Liver (tissue), 3 donors: ENCODE data around the gene NINJ2.

ENCODE experiments used
- ATF3 ChIP-seq: IDR thresholded peaks from 2 replicates; pipeline ENCODE4 v1.6.1; 2016; ENCODE audit warnings: antibody characterized with exemption
- CTCF ChIP-seq: fragments of 150-350 bp; IDR thresholded peaks from 2 replicates; pipeline ENCODE4 v1.5.1; 2017; ENCODE audit warnings: improper control_type of control experiment, low read depth, low read length; ENCODE audit not compliant: missing input control
- MAX ChIP-seq: IDR thresholded peaks from 2 replicates; pipeline ENCODE4 v1.6.1; 2016; ENCODE audit warnings: antibody characterized with exemption
- NR2F2 ChIP-seq: IDR thresholded peaks from 2 replicates; pipeline ENCODE4 v1.6.1; 2016; ENCODE audit warnings: antibody characterized with exemption
- TAF1 ChIP-seq: conservative IDR thresholded peaks from 2 replicates; pipeline ENCODE4 v1.6.1; 2016; ENCODE audit warnings: antibody characterized with exemption, mild to moderate bottlenecking
- YY1 ChIP-seq: IDR thresholded peaks from 2 replicates; pipeline ENCODE4 v1.6.1; 2016; ENCODE audit warnings: antibody characterized with exemption, mild to moderate bottlenecking
- donor health status: healthy.
- donor health status: healthy.

GRCh38 chr12:669576-669945, 6.3 kb upstream of the NINJ2 start:
- TF ChIP-seq NR2F2 (no peak), CTCF (no peak), YY1 (no peak), MAX (no peak), TAF1 (no peak), ATF3 (no peak)
